ENCODE results near the gene STRA8.

STRA8 gene

GRCh38 chr7:135215698-135216097 lies 17.9 kb upstream of the STRA8 start:
- no peak overlapping the region for H3K27ac ChIP-seq
- no peaks in the 10 kb centered on the region for H3K9me3 ChIP-seq (ENCODE audit: control insufficient read depth, low read length)
- no peak overlapping the region for H3K9ac ChIP-seq
- no peak for TF ChIP-seq CTCF (IDR thresholded peaks at IDR 0.05)
- no peaks in the 10 kb centered on the region for H3K27me3 ChIP-seq (ENCODE audit: control insufficient read depth, insufficient read depth, low read length)
- no peak overlapping the region for H3K4me3 ChIP-seq (ENCODE audit: low read depth, low read length)
- no peaks in the 10 kb centered on the region for H3K79me2 ChIP-seq
- H3K4me1 ChIP-seq, result no peaks in the 10 kb centered on the region
- H3K4me2 ChIP-seq (ENCODE audit: low read length), result no peak overlapping the region
- no peak overlapping the region for H2AFZ ChIP-seq
- H3K36me3 ChIP-seq (ENCODE audit: control insufficient read depth, insufficient read depth, low read length), result no peaks in the 10 kb centered on the region

- Histone ChIP-seq H3K4me1 (no peaks in the 10 kb centered on the region), H3K79me2 (no peaks in the 10 kb centered on the region), H3K4me3 (ENCODE audit: low read depth, low read length) (no peak overlapping the region), H3K9me3 (ENCODE audit: control insufficient read depth, low read length) (no peaks in the 10 kb centered on the region), H3K27me3 (ENCODE audit: control insufficient read depth, insufficient read depth, low read length) (no peaks in the 10 kb centered on the region), H3K36me3 (ENCODE audit: control insufficient read depth, insufficient read depth, low read length) (no peaks in the 10 kb centered on the region), H3K27ac (no peak overlapping the region), H3K4me2 (ENCODE audit: low read length) (no peak overlapping the region), H2AFZ (no peak overlapping the region), H3K9ac (no peak overlapping the region)
- TF ChIP-seq CTCF (IDR thresholded peaks at IDR 0.05), result no peak
Observed at GRCh38 chr7:135217645-135218509, 15.8 kb upstream of the STRA8 start.

GRCh38 chr7:135224027-135224426 lies 9.6 kb upstream of the STRA8 start:
- Histone ChIP-seq H3K4me3 (ENCODE audit: low read depth, low read length) (no peak overlapping the region), H3K36me3 (ENCODE audit: control insufficient read depth, insufficient read depth, low read length) (no peaks in the 10 kb centered on the region), H3K27me3 (ENCODE audit: control insufficient read depth, insufficient read depth, low read length) (no peaks in the 10 kb centered on the region), H3K4me1 (no peaks in the 10 kb centered on the region), H3K4me2 (ENCODE audit: low read length) (no peak overlapping the region), H3K9me3 (ENCODE audit: control insufficient read depth, low read length) (no peaks in the 10 kb centered on the region), H3K79me2 (no peaks in the 10 kb centered on the region), H2AFZ (no peak overlapping the region), H3K9ac (no peak overlapping the region), H3K27ac (no peak overlapping the region)
- TF ChIP-seq CTCF (IDR thresholded peaks at IDR 0.05), result no peak

GRCh38 chr7:135231686-135232085 lies 2.0 kb upstream of the STRA8 start:
- H2AFZ ChIP-seq, result no peak overlapping the region
- H3K9me3 ChIP-seq (ENCODE audit: control insufficient read depth, low read length), result no peaks in the 10 kb centered on the region
- no peaks in the 10 kb centered on the region for H3K27me3 ChIP-seq (ENCODE audit: control insufficient read depth, insufficient read depth, low read length)
- no peaks in the 10 kb centered on the region for H3K36me3 ChIP-seq (ENCODE audit: control insufficient read depth, insufficient read depth, low read length)
- no peak for TF ChIP-seq CTCF (IDR thresholded peaks at IDR 0.05)
- H3K79me2 ChIP-seq, result no peaks in the 10 kb centered on the region
- no peaks in the 10 kb centered on the region for H3K4me1 ChIP-seq
- H3K4me3 ChIP-seq (ENCODE audit: low read depth, low read length), result no peak overlapping the region
- no peak overlapping the region for H3K9ac ChIP-seq
- H3K27ac ChIP-seq, result no peak overlapping the region
- no peak overlapping the region for H3K4me2 ChIP-seq (ENCODE audit: low read length)

- no peaks in the 10 kb centered on the region for H3K9me3 ChIP-seq (ENCODE audit: control insufficient read depth, low read length)
- no peak overlapping the region for H2AFZ ChIP-seq
- no peak overlapping the region for H3K4me2 ChIP-seq (ENCODE audit: low read length)
- no peak overlapping the region for H3K27ac ChIP-seq
- TF ChIP-seq CTCF (IDR thresholded peaks at IDR 0.05), result no peak
- no peak overlapping the region for H3K9ac ChIP-seq
- H3K79me2 ChIP-seq, result no peaks in the 10 kb centered on the region
- H3K4me1 ChIP-seq, result no peaks in the 10 kb centered on the region
- no peaks in the 10 kb centered on the region for H3K27me3 ChIP-seq (ENCODE audit: control insufficient read depth, insufficient read depth, low read length)
- H3K36me3 ChIP-seq (ENCODE audit: control insufficient read depth, insufficient read depth, low read length), result no peaks in the 10 kb centered on the region
- H3K4me3 ChIP-seq (ENCODE audit: low read depth, low read length), result no peak overlapping the region
Observed at GRCh38 chr7:135232087-135232486, 1.6 kb upstream of the STRA8 start.

Measured in parathyroid adenoma (tissue), 2 donors.